Activated CD4-positive, alpha-beta T cell treated with anti-CD3 and anti-CD28 coated beads, Interleukin-2, amount 50 U/mL, for 16 hours (primary cell): ENCODE data around the gene PLXNB1.

ENCODE experiments used
- DNase-seq: peaks from one replicate; pipeline ENCODE4 v3.0.0-alpha.2; 2020

The PLXNB1 gene

DNA sequence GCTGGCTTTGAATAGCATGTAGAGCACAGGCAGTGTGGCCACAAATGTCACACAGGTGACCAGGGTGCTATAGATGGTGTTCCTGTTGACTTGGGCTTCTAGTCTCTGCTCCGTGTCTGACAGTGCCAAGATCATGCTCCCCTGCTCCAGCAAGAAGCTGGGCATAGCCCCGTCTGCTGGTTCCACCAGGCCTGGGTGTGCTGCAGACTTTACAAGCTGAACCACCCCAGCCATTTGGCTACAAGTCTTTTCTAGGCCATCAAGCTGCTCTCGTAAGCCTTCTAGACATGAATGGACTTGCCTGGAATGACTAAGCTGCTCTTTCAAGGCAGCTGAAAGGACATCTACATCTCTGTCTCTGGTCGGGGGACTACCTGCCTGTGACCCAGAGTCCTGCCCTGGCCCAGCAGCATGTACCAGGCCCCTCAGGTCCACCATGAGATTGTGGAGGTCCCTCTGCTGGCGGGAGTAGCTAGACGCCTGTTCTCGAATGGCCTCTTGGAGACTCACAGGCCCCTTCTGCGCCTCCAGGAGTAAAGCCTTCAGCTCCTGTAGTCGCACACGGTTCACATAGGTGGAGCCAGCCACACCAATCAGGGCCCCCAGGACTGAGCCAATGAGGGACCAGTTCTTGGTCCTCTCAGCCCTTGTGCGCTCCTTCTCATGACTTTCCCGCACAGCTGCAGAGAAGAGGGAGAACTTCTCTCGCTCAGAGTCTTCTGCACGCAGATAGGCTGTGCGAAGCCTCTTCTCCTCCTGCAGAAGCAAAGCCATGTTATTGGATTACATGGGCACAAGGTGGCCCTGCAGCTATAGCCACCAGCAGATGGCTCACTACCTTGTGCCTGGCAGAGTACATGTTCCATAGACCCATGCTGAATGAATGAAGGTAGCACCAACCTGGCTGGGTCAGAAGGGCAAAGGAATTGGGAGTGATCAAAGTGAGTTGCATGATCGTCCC is 2.8 kb upstream of the PLXNB1 start:
- DNase-seq, result no peak

DNA sequence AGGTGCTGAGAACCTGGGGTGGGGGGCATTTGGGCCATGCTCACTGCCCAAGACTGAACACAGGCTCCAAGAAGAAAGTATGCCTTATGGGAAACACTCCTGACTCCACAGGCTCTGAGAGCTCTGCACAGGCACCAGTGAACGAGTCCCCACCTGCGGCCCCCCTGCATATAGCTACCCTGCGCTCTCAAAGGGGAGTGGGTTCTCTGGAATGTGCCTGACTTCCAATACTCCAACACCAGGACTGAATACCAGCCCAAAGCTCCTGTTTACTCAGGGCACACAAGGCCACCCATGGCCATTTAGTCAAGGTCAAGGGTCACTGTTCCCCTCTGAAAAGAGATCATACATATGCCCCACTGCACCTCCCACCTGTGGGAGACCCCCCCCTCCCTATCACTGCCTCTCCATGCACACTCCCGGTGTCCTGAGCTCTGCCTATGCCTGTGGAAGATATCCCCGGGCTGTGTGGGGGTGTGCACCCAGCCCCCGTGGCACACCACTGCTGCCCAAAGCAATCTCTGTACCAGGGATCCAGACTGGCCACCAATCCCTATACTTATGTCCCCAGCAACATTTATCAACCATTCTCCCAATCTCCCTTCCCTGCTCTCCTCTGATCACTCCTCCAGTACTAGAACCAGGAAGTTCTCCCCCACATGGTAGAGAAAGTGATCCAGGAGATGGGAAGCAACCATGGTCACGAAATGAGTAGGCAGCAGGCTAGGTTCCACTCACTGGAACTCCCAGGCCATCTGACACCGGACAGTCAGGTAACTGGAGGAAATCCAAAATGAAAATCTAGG is 1.5 kb upstream of the PLXNB1 start:
- DNase-seq, result no peak

DNA sequence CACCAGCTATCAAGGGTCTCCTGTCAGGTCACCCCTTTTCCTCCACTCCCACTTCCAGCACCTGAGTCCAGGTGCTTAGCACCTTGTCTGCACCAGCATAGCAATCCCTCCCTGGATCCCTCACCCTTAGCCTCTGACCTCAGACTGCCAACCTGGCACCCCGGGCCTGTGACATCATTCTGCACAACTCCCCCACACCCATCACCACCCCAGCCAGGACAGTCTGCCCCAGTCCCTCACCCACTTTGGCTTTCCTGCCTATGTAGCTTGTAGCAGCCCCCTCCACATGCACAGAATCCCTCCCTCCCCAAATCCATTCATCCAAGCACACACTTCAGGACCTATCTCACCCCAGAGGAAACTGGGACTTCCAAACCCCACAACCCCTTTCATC is 819 bp upstream of the PLXNB1 start:
- no peak for DNase-seq

DNA sequence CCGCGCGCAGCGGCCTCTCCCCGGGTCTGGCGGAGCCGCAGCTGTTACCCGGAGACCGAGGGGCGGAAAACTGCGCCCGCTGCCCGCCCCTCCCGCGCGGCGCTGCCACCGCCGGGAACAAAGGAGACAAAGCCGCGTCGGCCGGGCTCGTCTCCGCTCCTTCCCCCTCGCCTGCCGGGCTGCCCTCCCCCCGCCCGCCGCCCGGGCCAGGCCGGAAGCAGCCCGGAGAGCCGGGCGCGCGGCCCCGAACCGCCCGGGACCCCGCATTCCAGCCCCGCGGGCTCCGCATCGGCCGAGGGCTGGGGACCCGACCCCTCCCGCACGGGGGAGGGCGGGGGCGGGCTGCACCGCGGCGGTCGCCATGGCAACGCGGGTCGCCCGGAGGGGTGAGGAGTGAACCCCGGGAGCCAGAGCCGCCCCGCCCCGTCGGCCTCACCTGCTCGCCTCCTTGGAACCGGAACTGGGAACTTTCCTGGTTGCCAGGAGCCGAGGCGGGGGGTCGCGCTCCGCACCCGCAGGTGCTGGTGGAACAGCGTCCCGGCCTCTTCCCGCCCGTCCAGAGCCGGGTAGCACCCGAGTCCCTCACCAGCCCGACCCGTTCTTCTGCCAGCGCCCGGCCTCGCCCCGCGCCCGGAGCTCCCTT is 448 bp downstream of the PLXNB1 start:
- DNase-seq, result peak; percentile 16

DNA sequence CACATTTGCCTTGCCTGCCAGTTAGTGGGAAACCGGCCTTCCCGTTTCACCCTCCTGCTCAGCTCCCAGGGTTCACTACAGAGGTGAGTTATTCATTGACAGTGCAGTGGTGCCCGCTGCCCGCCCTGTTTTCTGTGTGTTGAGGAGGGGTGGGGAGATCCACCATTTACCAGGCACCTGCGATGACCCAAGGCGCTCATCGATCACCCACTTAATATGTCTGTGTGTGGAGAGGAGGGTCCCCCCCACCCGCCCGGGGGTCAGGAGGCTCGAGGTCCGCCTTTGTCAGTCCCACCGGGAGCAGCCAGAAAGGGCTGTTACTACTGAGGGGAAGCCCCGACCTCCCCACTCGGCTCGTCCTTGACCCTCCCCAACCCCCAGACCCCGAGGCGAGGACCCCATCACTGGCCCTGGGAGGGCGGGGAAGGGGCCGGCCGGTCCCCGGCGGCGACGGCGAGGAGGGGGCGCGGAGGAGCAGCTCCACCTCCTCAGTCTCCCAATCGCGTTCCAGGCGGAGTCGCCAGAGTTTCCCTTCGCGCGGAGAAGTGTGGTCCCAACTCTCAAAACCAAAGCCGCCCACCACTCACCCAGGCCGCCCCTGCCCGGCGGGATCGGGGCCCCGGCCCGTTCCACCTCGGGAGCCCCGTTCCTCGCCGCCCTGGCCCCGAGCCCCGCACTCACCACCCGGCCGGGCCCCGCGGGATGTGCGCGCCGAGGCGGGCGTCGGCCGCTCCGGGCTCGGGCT is 1.1 kb downstream of the PLXNB1 start:
- no peak for DNase-seq

DNA sequence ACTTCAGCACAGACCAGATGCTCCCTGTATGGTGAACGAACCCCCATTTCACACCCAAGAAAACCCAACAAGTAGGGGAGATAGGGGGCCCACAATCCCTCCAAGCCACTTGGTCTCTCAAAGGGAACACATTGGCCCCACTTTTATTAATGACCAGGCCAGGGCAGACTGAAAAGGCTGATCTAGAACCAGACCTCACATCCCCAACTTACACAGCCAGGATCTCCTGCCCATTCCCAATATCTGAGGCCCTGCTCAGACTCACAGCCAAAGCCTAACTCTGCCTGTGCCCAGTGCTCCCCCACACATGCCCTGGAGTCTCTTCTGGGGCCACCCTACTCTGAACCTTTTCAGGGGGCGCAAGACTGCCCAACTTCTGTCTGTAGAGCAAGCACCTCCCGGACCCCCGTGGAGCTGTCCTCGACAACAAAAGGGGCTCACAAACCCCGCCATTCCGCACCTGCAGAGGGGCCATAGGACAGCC is 1.8 kb downstream of the PLXNB1 start:
- DNase-seq, result no peak

DNA sequence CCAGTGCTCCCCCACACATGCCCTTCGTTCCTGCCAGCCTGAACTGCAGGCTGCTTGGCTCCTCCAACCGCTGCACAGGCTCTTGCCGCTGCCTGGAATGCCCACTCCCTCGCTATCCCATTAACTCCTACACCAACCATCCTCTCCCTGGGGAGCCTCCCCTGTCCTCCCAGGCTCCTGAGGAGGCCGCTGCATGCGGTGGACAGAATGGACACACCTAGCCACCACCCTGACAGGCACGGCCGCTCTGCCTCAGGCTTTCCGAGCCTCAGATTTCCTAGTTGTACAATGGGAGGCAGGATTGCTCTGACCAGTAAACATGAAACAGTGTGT is 2.3 kb downstream of the PLXNB1 start:
- DNase-seq, result no peak

DNA sequence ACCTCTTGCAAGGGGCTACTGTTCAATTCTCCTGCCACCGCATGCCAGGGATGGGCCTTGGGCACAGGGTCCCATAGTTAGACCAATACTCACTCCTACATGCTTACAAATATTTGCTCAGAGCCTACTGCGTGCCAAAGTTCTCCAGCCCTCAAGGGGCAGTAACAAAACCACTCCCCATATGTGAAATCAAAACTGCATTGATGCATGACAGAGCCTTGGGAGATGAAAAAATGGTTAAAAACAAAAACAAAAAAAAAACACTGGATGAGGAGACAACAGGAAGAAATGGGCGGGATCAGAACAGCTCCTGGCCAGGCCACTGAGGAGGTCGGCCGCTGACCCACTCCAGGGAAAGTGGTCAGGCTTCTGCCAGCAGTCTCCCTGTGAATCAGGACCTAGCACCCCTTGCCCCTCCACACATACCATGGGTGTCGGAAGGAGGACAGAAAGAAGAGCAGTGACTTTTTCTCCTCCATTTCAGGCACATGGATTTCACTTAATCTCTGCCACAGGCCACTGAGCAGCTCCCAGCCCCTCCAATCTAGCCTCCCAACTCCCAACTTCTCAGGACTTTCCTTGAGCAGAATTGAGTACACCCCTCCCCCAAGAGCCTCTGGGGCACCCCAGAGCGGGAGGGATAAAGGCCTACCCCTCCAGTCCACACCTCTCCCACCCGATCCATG is 2.8 kb downstream of the PLXNB1 start:
- no peak for DNase-seq

DNA sequence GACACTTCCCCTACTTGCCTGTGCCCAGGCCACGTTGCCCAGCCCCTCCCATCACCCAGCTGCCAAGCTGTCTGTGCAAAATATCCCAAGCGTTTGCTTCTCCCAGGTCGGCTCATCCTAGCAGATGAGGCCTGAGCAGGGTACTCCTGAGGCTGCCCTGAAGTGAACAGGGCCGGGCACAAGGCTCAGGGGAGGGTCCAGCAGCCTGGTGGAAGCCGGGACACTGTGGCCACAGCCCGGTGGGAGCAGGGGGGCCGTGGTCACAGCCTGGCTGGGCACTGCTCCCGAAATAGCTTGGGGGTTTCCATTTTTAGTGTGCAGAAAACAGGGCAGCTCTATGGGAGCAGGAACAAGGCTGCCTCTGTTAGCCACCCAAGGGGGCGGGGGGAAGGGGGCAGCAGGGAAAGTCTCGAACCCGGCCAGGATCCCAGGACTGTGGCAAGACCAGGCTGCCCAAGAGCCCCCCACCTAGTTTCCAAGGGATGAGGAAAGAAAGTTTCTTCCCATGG is 3.4 kb downstream of the PLXNB1 start:
- no peak for DNase-seq

DNA sequence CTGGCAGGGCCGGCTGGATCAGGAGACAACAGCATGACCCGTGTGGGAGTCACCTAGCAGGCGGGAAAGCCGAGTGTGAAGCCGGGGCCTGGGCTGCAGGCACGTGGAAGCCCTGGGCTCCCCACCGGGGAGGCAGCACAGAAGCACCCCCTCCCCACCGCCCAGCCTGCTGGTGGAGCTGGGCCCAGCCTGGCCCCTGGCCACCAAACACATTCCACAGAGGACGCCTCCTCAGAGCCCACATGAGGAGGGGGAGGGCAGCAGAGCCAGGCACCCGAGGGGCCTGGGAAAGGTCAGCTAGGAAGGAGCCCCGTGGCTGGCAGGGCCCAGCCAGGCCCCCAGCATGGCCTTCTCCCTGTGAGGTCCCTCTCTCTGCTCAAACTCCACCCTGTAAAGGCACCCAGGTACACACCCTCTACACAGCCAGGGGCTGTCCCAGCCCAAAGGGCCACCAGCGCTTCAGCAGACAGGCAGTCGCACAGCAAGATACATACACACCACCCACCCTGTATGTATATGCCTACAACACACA is 4.5 kb downstream of the PLXNB1 start:
- DNase-seq, result no peak

DNA sequence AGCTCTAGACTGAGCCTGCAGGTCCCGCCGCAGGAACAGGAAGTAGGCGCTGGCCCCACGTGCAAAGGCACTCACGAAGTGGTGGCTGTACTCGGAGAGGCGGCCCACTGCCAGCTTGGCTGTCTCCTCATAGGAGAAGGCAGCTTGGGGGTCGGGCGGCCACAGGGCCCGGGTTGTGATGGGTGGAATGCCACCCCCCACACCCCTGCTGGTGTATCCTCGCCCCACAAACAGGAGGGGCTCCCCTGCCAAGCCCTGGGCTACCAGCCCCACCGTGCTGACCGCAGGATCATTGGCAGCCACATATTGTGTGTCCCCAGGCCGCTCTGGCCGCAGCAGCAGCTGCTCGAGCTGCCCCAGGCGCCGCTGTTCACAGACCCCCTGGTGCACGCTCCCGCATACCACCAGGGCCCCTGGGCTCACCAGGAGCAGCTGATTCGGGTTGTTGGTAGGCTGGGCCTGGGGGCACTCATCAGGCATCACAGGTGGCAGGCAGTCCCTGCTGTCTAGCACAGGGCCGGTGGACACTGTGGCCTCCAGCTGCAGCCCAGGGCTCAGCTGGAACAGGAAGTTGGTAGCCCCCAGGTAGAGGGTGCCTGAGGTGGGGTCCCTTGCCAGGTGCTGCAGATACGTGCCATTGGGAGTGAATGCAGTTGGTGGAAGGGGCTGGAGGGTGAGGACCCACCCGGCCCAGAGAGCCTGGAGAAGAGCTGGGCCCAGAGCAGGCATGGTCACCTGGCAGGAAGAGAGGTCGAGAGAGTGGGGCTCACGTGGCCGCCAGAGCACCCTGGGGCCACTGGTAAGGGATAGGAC is 5.8 kb downstream of the PLXNB1 start:
- no peak for DNase-seq

DNA sequence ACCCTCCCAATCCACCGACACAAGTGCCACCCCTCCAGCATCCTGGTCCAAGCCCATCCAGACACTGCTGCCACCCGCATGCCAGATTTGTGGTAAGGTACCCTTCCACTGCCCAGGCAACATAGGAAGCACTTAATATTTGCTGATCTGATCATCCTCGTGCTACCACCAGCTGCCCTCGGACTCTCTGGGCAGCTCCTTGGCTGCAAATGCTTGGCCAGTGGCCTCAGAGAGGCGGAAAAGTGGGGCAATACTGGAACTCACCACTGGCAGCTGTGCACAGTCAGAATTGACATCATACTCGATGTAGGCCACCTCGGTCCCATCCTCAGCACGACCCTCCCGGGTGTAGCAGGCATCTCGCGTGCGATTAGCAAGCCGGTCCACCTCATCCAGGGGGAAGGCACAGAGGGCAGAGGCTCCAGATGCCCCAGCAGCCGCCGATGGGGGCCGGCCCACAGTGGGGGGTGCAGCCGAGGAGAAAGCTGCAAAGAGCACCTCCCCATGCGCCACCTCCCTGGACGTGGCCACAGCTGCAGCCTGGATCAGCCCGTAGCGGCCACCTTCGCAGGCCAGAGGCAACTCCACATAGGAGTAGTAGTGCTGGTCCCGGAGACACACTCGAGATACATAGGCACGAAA is 6.5 kb downstream of the PLXNB1 start:
- DNase-seq, result no peak

DNA sequence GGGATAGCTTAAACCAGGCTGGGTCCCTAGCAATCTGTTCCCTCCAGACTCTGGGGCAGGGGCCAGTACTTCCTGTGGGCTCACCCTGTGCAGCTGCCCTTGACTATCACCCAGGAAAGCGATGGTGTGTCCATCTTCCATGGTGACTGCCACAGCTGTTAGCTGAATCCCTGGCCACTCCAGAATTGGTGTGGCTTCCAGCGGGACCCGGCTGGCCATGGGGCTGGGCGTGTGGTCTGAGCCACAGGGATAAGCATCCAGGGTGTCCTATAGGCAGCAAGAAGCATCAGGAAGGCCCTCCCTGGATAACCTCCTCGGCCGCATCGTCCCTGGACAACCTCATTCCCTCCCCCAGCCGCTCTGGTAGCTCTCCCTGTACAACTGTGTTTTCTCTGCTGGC is 7.2 kb downstream of the PLXNB1 start:
- no peak for DNase-seq

DNA sequence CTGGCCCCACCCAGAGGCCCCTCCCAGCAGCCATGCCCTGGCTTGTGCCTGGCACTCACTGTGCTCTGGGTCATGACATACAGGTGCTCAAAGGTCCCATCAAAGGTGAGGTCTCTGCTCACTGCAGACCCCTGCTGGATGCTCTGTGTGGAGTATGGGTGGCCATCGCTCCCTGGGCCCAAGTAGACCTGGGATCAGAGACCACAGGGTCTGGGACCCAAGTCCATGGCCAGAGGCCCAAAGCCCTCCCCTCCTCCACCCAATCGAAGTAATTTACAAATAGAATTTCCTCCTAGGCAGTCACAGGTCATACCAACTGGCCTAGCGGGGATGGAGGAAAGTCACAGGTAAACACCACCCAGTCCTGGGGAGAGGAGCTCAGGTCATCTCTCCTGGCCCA is 7.6 kb downstream of the PLXNB1 start:
- DNase-seq, result no peak

DNA sequence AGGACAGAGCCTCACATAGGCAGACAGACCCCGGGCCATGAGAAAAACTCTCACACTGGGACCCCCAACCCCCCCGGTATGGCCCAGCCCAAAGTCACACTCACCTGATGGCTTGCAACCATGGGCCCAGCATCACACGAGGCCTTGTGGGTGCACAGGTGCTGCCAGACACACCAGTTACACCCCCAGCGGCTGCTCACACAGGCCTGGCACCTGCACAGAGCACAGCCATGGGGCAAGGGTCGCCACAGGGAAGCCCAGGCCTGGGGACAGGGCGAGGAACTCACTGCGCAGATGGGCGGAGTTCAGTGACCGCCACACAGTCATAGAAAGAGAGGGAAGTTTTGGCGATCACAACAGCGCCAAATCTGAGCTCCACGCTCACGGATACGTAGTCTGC is 9.3 kb downstream of the PLXNB1 start:
- DNase-seq, result no peak

DNA sequence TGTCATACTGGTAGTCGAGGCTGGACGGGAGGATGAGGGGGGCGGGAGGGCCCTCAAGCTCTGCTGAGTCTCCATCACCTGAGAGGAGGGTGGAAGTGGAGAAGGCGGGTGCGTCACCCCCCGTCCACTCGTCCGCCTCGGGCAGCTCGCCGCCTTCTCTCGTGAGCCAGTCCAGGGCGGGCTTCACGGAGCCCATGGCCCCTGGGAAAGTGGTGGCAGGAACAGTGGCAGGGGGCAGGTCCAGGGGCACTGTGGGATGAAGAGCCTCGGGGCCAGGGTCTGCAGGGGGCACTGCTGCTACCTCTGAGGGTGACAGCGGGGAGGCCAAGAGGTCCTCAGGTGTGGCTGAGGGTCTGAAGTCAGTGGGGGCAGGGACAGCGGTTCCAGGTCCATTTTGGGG is 10.3 kb downstream of the PLXNB1 start:
- no peak for DNase-seq

DNA sequence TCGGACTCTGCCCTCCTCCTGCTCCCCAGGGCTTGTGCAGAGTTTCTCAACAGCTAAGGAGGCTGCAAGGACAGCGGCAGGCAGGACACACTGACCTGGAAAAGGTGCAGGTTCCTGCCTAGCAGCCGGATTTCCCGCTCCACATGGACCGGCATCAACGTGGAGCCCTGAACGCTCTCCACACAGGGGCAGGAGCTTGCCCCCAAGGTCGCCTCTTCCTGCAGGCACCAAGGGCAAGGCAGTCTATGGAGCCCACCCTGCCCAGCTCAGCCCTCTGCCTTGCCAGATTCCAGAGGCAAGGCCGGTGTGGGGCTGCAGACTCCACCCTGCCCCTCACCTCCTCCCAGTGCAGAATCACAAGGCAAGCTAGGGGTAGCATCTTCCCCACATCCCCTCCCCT is 10.7 kb downstream of the PLXNB1 start:
- no peak for DNase-seq

DNA sequence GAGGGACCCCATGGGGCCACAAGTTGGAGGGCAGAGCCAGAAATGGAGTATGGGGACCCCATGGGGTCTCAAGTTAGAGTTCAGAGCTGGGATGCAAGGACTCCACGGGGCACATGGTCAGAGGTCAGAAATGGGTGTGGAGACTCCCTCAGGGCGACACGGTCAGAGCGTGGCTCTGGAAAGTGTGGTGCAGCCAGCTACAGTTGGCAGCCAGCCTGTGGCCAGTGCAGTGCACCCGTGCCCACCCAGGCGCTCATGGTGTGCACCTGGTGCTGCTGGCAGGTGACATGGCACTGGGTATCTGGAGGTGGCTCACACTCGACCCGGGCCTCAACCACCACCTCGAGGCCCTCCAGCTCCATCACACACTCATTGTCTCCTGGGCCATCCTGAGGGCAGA is 11.2 kb downstream of the PLXNB1 start:
- DNase-seq, result no peak

DNA sequence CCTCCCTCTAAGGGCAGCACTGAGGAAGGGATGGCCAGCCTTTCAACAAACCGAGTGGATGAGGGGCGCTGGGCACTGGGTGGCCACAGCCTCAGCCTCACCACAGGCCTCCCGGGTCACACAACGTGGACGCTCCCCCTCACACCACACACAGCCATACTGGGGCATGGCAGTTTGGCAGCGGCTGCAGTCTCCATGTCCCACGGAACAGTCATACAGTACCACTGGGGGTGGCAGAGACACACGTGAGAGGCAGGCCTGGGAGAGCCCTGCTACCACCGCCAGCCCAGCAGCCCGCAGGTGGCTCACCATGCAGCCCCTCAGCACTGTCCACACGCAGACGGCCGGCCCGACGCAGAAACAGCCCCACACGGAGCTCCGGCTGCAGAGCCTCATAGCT is 11.7 kb downstream of the PLXNB1 start:
- DNase-seq, result no peak

DNA sequence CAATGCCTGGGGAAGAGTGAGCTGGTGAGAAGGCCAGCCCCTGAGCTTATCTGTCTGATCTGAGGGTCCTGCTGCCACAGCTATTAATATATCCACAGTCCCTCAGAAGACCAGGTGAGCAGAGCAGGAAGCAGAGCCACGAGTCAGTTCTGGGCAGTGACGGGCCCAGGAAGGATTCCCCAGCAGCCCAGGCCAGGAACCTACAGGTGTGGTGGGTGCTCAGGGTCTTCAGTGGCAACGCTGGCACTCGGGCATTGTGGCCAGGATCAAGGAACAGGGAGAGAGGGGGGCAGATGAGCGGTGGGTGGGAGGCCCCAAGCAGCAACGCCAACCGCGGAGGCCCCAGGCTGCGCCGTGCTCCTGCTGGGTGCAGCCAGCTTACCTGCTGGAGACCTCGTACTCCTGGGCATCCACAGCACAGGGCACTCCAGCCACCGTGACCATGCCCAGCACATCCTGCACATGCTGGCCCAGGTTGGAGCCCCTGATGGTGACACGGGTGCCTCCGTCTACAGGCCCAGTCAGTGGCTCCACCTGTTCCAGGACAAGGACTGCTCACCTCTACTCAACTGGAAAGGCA is 12.3 kb downstream of the PLXNB1 start:
- DNase-seq, result no peak
